ENCODE measurements around the gene CSNK1E. TPM values are rescaled to one million over a fixed set of nuclear protein-coding genes. Genes with fewer than 3 reads are reported as not detected.

The CSNK1E gene
- total and polyA plus RNA-seq, 2 donors: 33.9 to 81.3 TPM

DNA sequence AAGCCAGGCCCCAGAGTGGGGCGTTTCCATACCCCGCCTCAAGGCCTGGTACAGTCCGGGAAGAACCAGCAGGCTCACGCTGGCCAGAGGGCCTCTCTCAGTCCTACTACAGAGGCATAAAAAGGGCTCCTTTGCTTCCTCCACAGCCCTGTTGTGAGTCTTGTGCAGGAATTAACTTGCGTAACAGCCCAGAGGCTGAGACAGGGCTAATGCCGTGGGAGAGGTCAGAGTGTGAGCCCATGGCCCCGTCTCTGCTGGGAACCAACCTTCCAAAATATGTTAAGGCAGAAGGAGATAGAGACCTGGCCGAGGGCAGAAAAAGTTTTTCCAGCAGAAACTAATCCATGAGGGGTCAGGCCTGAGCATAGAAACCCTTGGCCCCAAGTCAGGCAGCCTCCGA, 24.5 kb downstream of the CSNK1E start:
- no peak overlapping the region for H3K27ac ChIP-seq (ENCODE audit: low read depth in 1 of 2, low read length in 1 of 2)
- H3K4me3 ChIP-seq (ENCODE audit: low read length in 2 of 2): no peak overlapping the region
- WGBS: 97% methylated on average over 9 of the region's 9 CpGs
- no peak for DNase-seq (ENCODE audit: low read depth in 6 of 9, low spot score in 9 of 9)
- H3K9me3 ChIP-seq (ENCODE audit: control insufficient read depth in 2 of 2, insufficient read depth in 1 of 2, low read length in 1 of 2): no peaks in the 10 kb centered on the region
- no peaks in the 10 kb centered on the region for H3K27me3 ChIP-seq (ENCODE audit: control insufficient read depth in 2 of 2, insufficient read depth in 1 of 2, low read length in 1 of 2)
- peaks cover 52 to 71% of the 10 kb centered on the region in 2 donors for H3K36me3 ChIP-seq (ENCODE audit: control insufficient read depth in 2 of 2, insufficient read depth in 2 of 2, low read length in 1 of 2)
- peaks cover 0 to 3% of the 10 kb centered on the region in 2 donors for H3K4me1 ChIP-seq (ENCODE audit: control insufficient read depth in 2 of 2, insufficient read depth in 2 of 2, low read length in 2 of 2)

DNA sequence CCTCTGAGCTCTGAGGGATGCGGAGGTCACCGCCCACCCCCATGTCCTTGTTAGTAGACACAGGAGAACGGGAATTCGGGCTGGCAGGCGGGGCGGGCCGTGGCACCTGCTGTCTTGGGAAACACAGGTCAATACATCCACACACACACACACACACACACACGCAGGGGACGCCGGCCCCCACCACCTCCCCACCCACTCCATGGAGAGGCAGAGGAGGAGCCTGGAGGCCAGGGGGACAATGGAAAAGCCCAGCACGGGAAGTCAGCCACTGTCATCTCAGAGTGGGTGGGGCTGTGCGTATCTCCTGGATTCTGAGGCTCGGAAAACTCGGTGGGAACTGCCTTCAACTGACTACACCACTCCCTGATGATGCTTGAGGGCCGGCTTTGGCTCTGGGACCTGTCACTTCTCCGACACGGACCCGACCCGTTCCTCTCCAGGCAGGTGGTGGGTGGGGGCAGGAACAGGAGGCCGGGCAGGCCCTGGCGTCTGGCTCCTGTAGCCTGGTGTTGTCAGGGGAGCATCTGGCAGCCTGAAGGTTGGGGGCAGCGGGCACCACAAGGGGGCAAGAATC, 25.9 kb downstream of the CSNK1E start:
- H3K4me3 ChIP-seq (ENCODE audit: low read length in 2 of 2): no peak overlapping the region
- 94% methylated on average over 22 of the region's 22 CpGs for WGBS
- peaks cover 38 to 59% of the 10 kb centered on the region in 2 donors for H3K36me3 ChIP-seq (ENCODE audit: control insufficient read depth in 2 of 2, insufficient read depth in 2 of 2, low read length in 1 of 2)
- DNase-seq (ENCODE audit: low read depth in 6 of 9, low spot score in 9 of 9): no peak
- H3K4me1 ChIP-seq (ENCODE audit: control insufficient read depth in 2 of 2, insufficient read depth in 2 of 2, low read length in 2 of 2): peaks cover 0 to 3% of the 10 kb centered on the region in 2 donors
- H3K9me3 ChIP-seq (ENCODE audit: control insufficient read depth in 2 of 2, insufficient read depth in 1 of 2, low read length in 1 of 2): no peaks in the 10 kb centered on the region
- no peak overlapping the region for H3K27ac ChIP-seq (ENCODE audit: low read depth in 1 of 2, low read length in 1 of 2)
- H3K27me3 ChIP-seq (ENCODE audit: control insufficient read depth in 2 of 2, insufficient read depth in 1 of 2, low read length in 1 of 2): no peaks in the 10 kb centered on the region

DNA sequence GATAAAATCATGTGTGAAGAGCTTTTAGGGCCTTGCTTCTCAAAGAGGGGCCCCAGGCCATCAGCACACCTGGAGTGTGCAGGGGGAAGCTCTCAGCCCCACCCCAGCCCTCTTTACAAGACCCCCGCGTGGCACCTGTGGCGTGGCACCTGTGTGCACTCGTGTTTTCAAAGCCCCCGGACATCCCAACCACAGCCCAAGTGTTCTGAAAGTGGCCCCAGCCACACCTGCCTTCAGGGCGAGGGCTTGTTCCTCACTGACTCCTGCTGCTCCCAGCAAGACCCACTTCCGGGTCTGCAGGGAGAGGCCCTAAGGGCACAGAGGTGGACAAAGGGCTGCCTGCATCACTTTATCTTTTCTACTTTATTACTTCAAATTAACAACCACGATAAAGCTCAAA, 26.9 kb downstream of the CSNK1E start:
- no peaks in the 10 kb centered on the region for H3K27me3 ChIP-seq (ENCODE audit: control insufficient read depth in 2 of 2, insufficient read depth in 1 of 2, low read length in 1 of 2)
- H3K9me3 ChIP-seq (ENCODE audit: control insufficient read depth in 2 of 2, insufficient read depth in 1 of 2, low read length in 1 of 2): no peaks in the 10 kb centered on the region
- peaks cover 31 to 50% of the 10 kb centered on the region in 2 donors for H3K36me3 ChIP-seq (ENCODE audit: control insufficient read depth in 2 of 2, insufficient read depth in 2 of 2, low read length in 1 of 2)
- no peak overlapping the region for H3K27ac ChIP-seq (ENCODE audit: low read depth in 1 of 2, low read length in 1 of 2)
- WGBS: 74% methylated on average over 8 of the region's 8 CpGs
- peaks cover 0 to 3% of the 10 kb centered on the region in 2 donors for H3K4me1 ChIP-seq (ENCODE audit: control insufficient read depth in 2 of 2, insufficient read depth in 2 of 2, low read length in 2 of 2)
- H3K4me3 ChIP-seq (ENCODE audit: low read length in 2 of 2): no peak overlapping the region
- DNase-seq (ENCODE audit: low read depth in 6 of 9, low spot score in 9 of 9): no peak

DNA sequence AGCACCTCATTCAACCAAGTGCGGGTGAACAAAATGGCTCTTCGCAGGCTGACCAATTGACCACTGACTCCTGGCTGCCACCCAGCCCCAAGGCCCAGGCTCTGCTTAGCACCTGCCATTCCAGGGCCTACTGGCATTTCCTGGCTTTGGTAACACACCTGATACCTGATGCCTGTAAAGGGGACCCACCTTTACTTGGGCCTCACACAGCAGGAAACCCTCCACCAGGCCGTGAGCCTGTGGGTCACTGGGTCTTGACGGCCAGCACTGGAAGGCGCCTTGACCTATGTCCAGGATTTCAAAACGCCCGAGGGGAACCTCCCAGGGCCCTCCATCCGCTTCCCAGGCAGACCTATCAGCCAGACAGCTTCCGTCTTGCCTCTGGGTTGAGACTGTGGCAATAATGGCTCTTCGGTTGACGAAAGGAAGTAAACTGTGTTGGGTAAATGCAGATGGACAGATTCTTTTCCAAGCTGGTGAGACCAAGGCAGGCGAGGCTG, 27.6 kb downstream of the CSNK1E start:
- Histone ChIP-seq H3K36me3 (ENCODE audit: control insufficient read depth in 2 of 2, insufficient read depth in 2 of 2, low read length in 1 of 2) (peaks cover 26 to 44% of the 10 kb centered on the region in 2 donors), H3K27me3 (ENCODE audit: control insufficient read depth in 2 of 2, insufficient read depth in 1 of 2, low read length in 1 of 2) (no peaks in the 10 kb centered on the region), H3K27ac (ENCODE audit: low read depth in 1 of 2, low read length in 1 of 2) (no peak overlapping the region), H3K4me3 (ENCODE audit: low read length in 2 of 2) (no peak overlapping the region), H3K4me1 (ENCODE audit: control insufficient read depth in 2 of 2, insufficient read depth in 2 of 2, low read length in 2 of 2) (peaks cover 0 to 3% of the 10 kb centered on the region in 2 donors), H3K9me3 (ENCODE audit: control insufficient read depth in 2 of 2, insufficient read depth in 1 of 2, low read length in 1 of 2) (no peaks in the 10 kb centered on the region)
- DNase-seq (ENCODE audit: low read depth in 6 of 9, low spot score in 9 of 9): no peak
- 97% methylated on average over 12 of the region's 12 CpGs for WGBS

DNA sequence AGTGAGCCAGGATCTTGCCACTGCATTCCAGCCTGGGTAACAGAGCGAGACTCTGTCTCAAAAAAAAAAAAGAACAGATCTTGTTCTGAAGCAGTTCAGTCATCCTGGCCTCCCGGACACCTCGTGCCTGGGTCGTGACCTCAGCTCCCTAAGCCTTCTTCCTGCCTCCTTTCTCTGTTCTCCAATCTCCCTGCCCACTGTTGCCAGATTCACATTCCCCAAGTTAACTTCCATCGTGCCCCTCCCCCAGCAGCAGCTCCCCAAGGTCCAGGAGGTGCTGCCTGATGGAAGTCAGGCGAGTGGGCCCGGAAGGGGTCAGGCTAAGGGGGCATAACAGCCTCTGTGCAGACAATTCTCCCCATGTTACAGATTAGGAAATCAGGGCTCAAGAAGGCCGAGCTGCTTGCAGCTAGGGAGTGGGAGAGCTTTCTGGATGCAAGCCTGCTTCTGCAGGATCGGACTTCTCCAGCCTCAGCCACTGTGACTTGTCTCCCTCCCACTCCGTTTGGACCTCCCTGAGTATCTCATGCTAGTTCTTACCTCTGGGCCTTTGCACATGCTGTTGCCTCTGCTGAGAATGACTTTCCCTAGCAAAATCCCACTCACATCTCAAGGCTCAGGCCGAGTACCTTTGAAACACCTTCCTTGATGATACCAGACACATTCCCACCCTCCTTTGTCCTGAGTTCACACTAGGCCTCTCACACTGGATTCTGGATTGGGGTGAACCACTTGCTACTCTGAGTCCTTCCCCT, 30.1 kb downstream of the CSNK1E start:
- H3K9me3 ChIP-seq (ENCODE audit: control insufficient read depth in 2 of 2, insufficient read depth in 1 of 2, low read length in 1 of 2): no peaks in the 10 kb centered on the region
- DNase-seq (ENCODE audit: low read depth in 6 of 9, low spot score in 9 of 9): no peak
- no peak overlapping the region for H3K4me3 ChIP-seq (ENCODE audit: low read length in 2 of 2)
- no peaks in the 10 kb centered on the region for H3K27me3 ChIP-seq (ENCODE audit: control insufficient read depth in 2 of 2, insufficient read depth in 1 of 2, low read length in 1 of 2)
- WGBS: 92% methylated on average over 11 of the region's 11 CpGs
- H3K4me1 ChIP-seq (ENCODE audit: control insufficient read depth in 2 of 2, insufficient read depth in 2 of 2, low read length in 2 of 2): peaks cover 0 to 3% of the 10 kb centered on the region in 2 donors
- H3K27ac ChIP-seq (ENCODE audit: low read depth in 1 of 2, low read length in 1 of 2): no peak overlapping the region
- peaks cover 9 to 20% of the 10 kb centered on the region in 2 donors for H3K36me3 ChIP-seq (ENCODE audit: control insufficient read depth in 2 of 2, insufficient read depth in 2 of 2, low read length in 1 of 2)

DNA sequence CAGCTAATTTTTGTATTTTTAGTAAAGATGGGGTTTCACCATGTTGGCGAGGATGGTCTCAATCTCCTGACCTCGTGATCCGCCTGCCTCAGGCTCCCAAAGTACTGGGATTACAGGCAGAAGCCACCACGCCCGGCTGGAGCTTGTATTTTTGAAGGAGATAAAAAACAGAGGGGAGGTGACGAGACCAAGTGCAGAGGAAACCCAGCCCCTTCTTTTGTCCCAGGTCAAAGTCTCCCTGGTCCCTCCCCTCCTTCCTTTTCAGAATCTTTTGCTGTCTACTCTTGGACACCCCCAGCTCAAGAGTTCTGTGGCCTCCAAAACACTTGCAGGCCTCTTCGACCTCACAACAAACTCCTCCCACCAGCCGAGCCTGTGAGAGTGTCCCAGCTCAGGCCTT, 32.2 kb downstream of the CSNK1E start:
- 93% methylated on average over 8 of the region's 8 CpGs for WGBS
- no peak overlapping the region for H3K4me3 ChIP-seq (ENCODE audit: low read length in 2 of 2)
- H3K4me1 ChIP-seq (ENCODE audit: control insufficient read depth in 2 of 2, insufficient read depth in 2 of 2, low read length in 2 of 2): no peaks in the 10 kb centered on the region
- peaks cover 0 to 11% of the 10 kb centered on the region in 2 donors for H3K36me3 ChIP-seq (ENCODE audit: control insufficient read depth in 2 of 2, insufficient read depth in 2 of 2, low read length in 1 of 2)
- no peaks in the 10 kb centered on the region for H3K27me3 ChIP-seq (ENCODE audit: control insufficient read depth in 2 of 2, insufficient read depth in 1 of 2, low read length in 1 of 2)
- H3K27ac ChIP-seq (ENCODE audit: low read depth in 1 of 2, low read length in 1 of 2): no peak overlapping the region
- no peaks in the 10 kb centered on the region for H3K9me3 ChIP-seq (ENCODE audit: control insufficient read depth in 2 of 2, insufficient read depth in 1 of 2, low read length in 1 of 2)
- DNase-seq (ENCODE audit: low read depth in 6 of 9, low spot score in 9 of 9): no peak

DNA sequence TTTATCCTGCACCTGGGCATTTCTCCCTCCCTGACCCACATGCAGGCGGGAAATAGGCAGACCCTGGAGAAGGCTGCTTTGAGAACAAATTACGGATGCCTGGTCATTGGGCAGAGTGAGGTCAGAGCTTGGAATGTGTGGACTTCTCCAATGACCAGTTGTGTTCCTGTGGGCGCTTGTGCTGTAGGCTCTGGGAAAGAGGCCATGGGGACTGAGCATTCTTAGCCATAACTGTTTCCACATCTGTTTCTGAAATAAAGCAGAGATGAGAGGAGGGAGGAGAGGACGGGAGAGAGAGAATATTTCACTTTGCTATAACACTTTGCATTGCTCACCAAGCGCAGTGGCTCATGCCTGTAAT, 33.2 kb downstream of the CSNK1E start:
- DNase-seq (ENCODE audit: low read depth in 6 of 9, low spot score in 9 of 9): no peak
- no peaks in the 10 kb centered on the region for H3K4me1 ChIP-seq (ENCODE audit: control insufficient read depth in 2 of 2, insufficient read depth in 2 of 2, low read length in 2 of 2)
- no peak overlapping the region for H3K4me3 ChIP-seq (ENCODE audit: low read length in 2 of 2)
- WGBS: 98% methylated on average over 5 of the region's 5 CpGs
- H3K9me3 ChIP-seq (ENCODE audit: control insufficient read depth in 2 of 2, insufficient read depth in 1 of 2, low read length in 1 of 2): no peaks in the 10 kb centered on the region
- peaks cover 0 to 3% of the 10 kb centered on the region in 2 donors for H3K36me3 ChIP-seq (ENCODE audit: control insufficient read depth in 2 of 2, insufficient read depth in 2 of 2, low read length in 1 of 2)
- no peaks in the 10 kb centered on the region for H3K27me3 ChIP-seq (ENCODE audit: control insufficient read depth in 2 of 2, insufficient read depth in 1 of 2, low read length in 1 of 2)
- H3K27ac ChIP-seq (ENCODE audit: low read depth in 1 of 2, low read length in 1 of 2): no peak overlapping the region

DNA sequence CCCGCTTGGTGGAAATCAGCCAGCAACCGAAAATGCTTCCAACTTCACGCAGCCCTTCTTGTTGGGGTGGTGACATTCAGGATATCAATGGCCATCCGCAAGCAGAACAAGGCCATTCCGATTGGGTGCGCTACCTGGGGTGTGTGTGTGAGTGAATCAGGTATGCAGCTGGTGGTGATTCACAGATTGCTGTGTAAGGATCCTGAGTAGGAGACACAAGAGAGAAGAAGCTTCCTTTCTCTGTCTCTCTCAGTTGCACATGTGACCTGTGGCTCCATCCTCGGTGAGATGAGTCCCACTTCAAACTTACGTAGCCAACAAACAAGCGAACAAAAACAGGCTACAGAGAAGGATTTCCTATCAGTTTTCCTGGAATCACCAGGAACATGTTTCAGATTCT, 34.8 kb downstream of the CSNK1E start:
- H3K27ac ChIP-seq (ENCODE audit: low read depth in 1 of 2, low read length in 1 of 2): no peak overlapping the region

DNA sequence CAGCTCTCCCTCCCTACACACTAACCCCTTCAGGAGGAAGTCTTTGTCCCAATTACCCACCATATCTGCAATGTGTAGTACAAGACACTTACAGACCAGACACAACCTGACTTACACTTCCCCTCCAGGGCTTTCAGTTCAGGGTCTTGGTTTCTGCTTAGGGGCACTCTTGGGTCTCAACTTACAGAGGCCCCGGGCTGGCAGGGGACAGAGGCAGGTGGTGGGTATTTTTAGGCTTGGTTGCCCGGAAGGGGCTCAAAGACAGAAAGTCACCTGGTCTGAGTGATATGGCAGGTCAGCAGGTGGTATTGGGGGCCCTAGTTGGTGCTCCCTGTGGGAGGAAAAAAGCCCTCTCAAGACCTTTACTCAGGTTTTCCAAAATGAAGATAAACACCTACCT, 41.1 kb downstream of the CSNK1E start:
- Histone ChIP-seq H3K4me1 (ENCODE audit: control insufficient read depth in 2 of 2, insufficient read depth in 2 of 2, low read length in 2 of 2) (peaks cover 7 to 18% of the 10 kb centered on the region in 2 donors), H3K27ac (ENCODE audit: low read depth in 1 of 2, low read length in 1 of 2) (no peak overlapping the region), H3K9me3 (ENCODE audit: control insufficient read depth in 2 of 2, insufficient read depth in 1 of 2, low read length in 1 of 2) (no peaks in the 10 kb centered on the region), H3K4me3 (ENCODE audit: low read length in 2 of 2) (no peak overlapping the region), H3K36me3 (ENCODE audit: control insufficient read depth in 2 of 2, insufficient read depth in 2 of 2, low read length in 1 of 2) (no peaks in the 10 kb centered on the region), H3K27me3 (ENCODE audit: control insufficient read depth in 2 of 2, insufficient read depth in 1 of 2, low read length in 1 of 2) (peaks cover 0 to 11% of the 10 kb centered on the region in 2 donors)
- 39% methylated on average over 2 of the region's 2 CpGs for WGBS
- no peak for DNase-seq (ENCODE audit: low read depth in 6 of 9, low spot score in 9 of 9)

More for the DNA sequence above, 34.8 kb downstream of the CSNK1E start:
- DNase-seq (ENCODE audit: low read depth in 6 of 9, low spot score in 9 of 9): no peak
- H3K36me3 ChIP-seq (ENCODE audit: control insufficient read depth in 2 of 2, insufficient read depth in 2 of 2, low read length in 1 of 2): no peaks in the 10 kb centered on the region
- no peaks in the 10 kb centered on the region for H3K27me3 ChIP-seq (ENCODE audit: control insufficient read depth in 2 of 2, insufficient read depth in 1 of 2, low read length in 1 of 2)
- no peaks in the 10 kb centered on the region for H3K9me3 ChIP-seq (ENCODE audit: control insufficient read depth in 2 of 2, insufficient read depth in 1 of 2, low read length in 1 of 2)
- 98% methylated on average over 9 of the region's 9 CpGs for WGBS
- H3K4me1 ChIP-seq (ENCODE audit: control insufficient read depth in 2 of 2, insufficient read depth in 2 of 2, low read length in 2 of 2): no peaks in the 10 kb centered on the region
- H3K4me3 ChIP-seq (ENCODE audit: low read length in 2 of 2): no peak overlapping the region
